Stimulated activated memory B cell treated with anti-CD40 and anti-IgM and Interleukin-4, amounts not matched to agents 10 μg/mL and 1 μg/mL and 100 μg/mL, for 72 hours (primary cell): ENCODE results near the gene TMEM263.

Experiments used
- ATAC-seq: fragments of 150-1000 bp; cut with Tn5 transposase; 2 replicates; pipeline ENCODE4 v1.10.0; 2021
- H3K27ac Mint-ChIP-seq: one replicate; pipeline ENCODE4 v1.8.0; 2022; ENCODE audit warnings: mild to moderate bottlenecking, mixed read lengths
- H3K27me3 Mint-ChIP-seq: one replicate; pipeline ENCODE4 v1.8.0; 2022; ENCODE audit warnings: mixed read lengths
- H3K36me3 Mint-ChIP-seq: one replicate; pipeline ENCODE4 v1.8.0; 2022; ENCODE audit warnings: mixed read lengths
- H3K4me1 Mint-ChIP-seq: one replicate; pipeline ENCODE4 v1.8.0; 2022; ENCODE audit warnings: mixed read lengths
- H3K4me3 Mint-ChIP-seq: one replicate; pipeline ENCODE4 v1.8.0; 2022; ENCODE audit warnings: mild to moderate bottlenecking, moderate library complexity, mixed read lengths
- H3K9me3 Mint-ChIP-seq: one replicate; pipeline ENCODE4 v1.8.0; 2022; ENCODE audit warnings: mixed read lengths

The TMEM263 gene

DNA sequence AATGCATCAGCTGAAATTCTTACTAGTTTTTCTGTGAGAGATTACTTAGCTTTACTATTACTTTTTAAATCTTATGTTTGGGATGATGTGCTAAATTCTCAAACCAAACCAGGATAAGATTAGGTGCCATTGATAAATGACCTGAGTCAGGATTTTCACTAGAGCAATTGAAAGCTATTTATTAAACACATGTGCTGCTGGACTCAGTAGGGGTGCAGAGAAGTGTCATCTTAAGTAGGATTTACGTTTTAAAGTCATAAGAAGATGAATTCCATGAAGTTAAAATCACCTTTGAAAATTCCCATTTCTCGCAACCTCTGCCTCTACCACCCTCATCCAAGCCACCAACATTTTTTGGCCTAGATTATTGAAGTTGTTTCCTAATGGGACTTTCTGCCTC lies 8.8 kb downstream of the TMEM263 start:
- H3K9me3 Mint-ChIP-seq, result no peaks in the 10 kb centered on the region
- no peaks in the 10 kb centered on the region for H3K4me1 Mint-ChIP-seq
- no peak overlapping the region for H3K27ac Mint-ChIP-seq
- H3K27me3 Mint-ChIP-seq, result no peaks in the 10 kb centered on the region
- no peak overlapping the region for H3K4me3 Mint-ChIP-seq
- H3K36me3 Mint-ChIP-seq, result peaks cover 50% of the 10 kb centered on the region
- ATAC-seq, result no peak

DNA sequence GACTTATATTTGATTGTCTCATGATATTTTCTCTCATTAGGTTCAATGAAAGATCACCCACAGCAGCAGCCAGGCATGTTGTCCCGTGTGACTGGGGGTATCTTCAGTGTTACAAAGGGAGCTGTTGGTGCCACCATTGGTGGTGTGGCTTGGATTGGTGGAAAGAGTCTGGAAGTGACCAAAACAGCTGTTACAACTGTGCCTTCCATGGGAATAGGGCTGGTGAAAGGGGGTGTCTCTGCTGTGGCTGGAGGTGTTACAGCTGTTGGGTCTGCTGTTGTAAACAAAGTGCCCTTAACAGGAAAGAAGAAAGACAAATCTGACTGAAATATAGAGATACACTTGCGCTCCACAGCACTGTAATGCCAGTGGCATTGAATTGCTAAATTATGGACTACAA lies 15.4 kb downstream of the TMEM263 start:
- no peaks in the 10 kb centered on the region for H3K27me3 Mint-ChIP-seq
- peaks cover 25% of the 10 kb centered on the region for H3K4me1 Mint-ChIP-seq
- ATAC-seq, result no peak
- no peak overlapping the region for H3K4me3 Mint-ChIP-seq
- no peaks in the 10 kb centered on the region for H3K9me3 Mint-ChIP-seq
- peaks cover 26% of the 10 kb centered on the region for H3K36me3 Mint-ChIP-seq
- no peak overlapping the region for H3K27ac Mint-ChIP-seq

DNA sequence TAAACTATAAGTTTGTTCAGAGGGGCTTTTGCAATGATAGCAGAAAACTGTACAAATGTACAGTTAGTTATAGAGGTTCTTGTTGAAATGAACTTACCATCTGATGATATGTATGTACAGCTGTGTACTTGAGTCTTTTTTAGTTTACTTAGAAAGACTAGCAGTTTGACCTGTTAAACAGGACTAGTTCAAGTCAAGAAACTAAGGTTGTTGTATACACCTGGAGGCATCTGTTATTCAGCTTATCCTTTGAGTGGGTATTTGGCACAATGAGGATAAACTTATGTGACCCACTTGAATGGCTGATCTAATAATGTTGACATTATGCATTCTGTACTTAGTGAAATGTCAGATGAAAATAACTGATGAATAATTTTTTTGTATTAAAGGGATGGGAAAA lies 17.8 kb downstream of the TMEM263 start:
- no peak for ATAC-seq
- H3K9me3 Mint-ChIP-seq, result no peaks in the 10 kb centered on the region
- no peak overlapping the region for H3K4me3 Mint-ChIP-seq
- peaks cover 15% of the 10 kb centered on the region for H3K36me3 Mint-ChIP-seq
- no peak overlapping the region for H3K27ac Mint-ChIP-seq
- no peaks in the 10 kb centered on the region for H3K27me3 Mint-ChIP-seq
- peaks cover 25% of the 10 kb centered on the region for H3K4me1 Mint-ChIP-seq

- H3K27ac Mint-ChIP-seq, result peak overlapping the region; percentile 17
- no peaks in the 10 kb centered on the region for H3K27me3 Mint-ChIP-seq
- H3K4me3 Mint-ChIP-seq, result no peak overlapping the region
- peaks cover 25% of the 10 kb centered on the region for H3K4me1 Mint-ChIP-seq
- peaks cover 15% of the 10 kb centered on the region for H3K36me3 Mint-ChIP-seq
- no peaks in the 10 kb centered on the region for H3K9me3 Mint-ChIP-seq
- peak; percentile 73 for ATAC-seq
Measured at GRCh38 chr12:106974511-106974910, 18.8 kb downstream of the TMEM263 start.

GRCh38 chr12:106975098-106975497 lies 19.4 kb downstream of the TMEM263 start:
- Mint-ChIP-seq H3K27me3 (no peaks in the 10 kb centered on the region), H3K4me1 (peaks cover 25% of the 10 kb centered on the region), H3K4me3 (no peak overlapping the region), H3K36me3 (peaks cover 15% of the 10 kb centered on the region), H3K27ac (peak overlapping the region; percentile 17), H3K9me3 (no peaks in the 10 kb centered on the region)
- no peak for ATAC-seq

- Mint-ChIP-seq H3K4me1 (peaks cover 21% of the 10 kb centered on the region), H3K4me3 (no peak overlapping the region), H3K9me3 (no peaks in the 10 kb centered on the region), H3K27me3 (no peaks in the 10 kb centered on the region), H3K27ac (peak overlapping the region; percentile 17), H3K36me3 (peaks cover 10% of the 10 kb centered on the region)
- no peak for ATAC-seq
Measured at GRCh38 chr12:106975993-106976658, 20.4 kb downstream of the TMEM263 start.

- no peaks in the 10 kb centered on the region for H3K27me3 Mint-ChIP-seq
- peaks cover 21% of the 10 kb centered on the region for H3K4me1 Mint-ChIP-seq
- H3K9me3 Mint-ChIP-seq, result no peaks in the 10 kb centered on the region
- ATAC-seq, result no peak
- no peak overlapping the region for H3K27ac Mint-ChIP-seq
- H3K36me3 Mint-ChIP-seq, result peaks cover 8% of the 10 kb centered on the region
- no peak overlapping the region for H3K4me3 Mint-ChIP-seq
Measured at GRCh38 chr12:106976668-106977067, 21.0 kb downstream of the TMEM263 start.

GRCh38 chr12:106978035-106978800 lies 22.5 kb downstream of the TMEM263 start:
- Mint-ChIP-seq H3K9me3 (no peaks in the 10 kb centered on the region), H3K4me3 (no peak overlapping the region), H3K36me3 (peaks cover 11% of the 10 kb centered on the region), H3K4me1 (peaks cover 21% of the 10 kb centered on the region), H3K27ac (no peak overlapping the region), H3K27me3 (no peaks in the 10 kb centered on the region)
- ATAC-seq, result no peak

- H3K4me1 Mint-ChIP-seq, result peaks cover 24% of the 10 kb centered on the region
- ATAC-seq, result no peak
- H3K36me3 Mint-ChIP-seq, result peaks cover 30% of the 10 kb centered on the region
- no peak overlapping the region for H3K4me3 Mint-ChIP-seq
- no peaks in the 10 kb centered on the region for H3K27me3 Mint-ChIP-seq
- H3K27ac Mint-ChIP-seq, result no peak overlapping the region
- peaks cover 11% of the 10 kb centered on the region for H3K9me3 Mint-ChIP-seq
Measured at GRCh38 chr12:106980944-106981343, 25.2 kb downstream of the TMEM263 start.

DNA sequence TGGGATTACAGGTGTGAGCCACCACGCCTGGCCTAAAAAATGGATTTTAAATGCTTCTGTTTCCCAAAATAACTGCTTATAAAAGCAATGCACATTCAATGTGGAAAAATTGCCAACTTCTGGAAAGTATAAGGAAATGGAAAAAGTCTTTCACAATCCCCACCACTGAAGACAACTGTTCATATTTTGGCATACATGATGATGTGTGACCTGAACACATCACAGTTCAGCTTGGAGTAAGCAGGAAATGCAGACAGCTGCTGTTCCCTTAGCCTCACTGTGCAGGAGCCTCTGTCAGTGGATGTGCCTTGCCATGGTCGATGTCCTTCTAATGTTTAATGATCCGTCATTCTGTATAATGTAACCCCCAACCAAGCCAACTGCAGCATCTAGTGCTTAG lies 26.1 kb downstream of the TMEM263 start:
- H3K27ac Mint-ChIP-seq, result no peak overlapping the region
- H3K4me3 Mint-ChIP-seq, result no peak overlapping the region
- no peak for ATAC-seq
- peaks cover 31% of the 10 kb centered on the region for H3K4me1 Mint-ChIP-seq
- H3K27me3 Mint-ChIP-seq, result no peaks in the 10 kb centered on the region
- peaks cover 27% of the 10 kb centered on the region for H3K36me3 Mint-ChIP-seq
- peaks cover 11% of the 10 kb centered on the region for H3K9me3 Mint-ChIP-seq

- Mint-ChIP-seq H3K27ac (no peak overlapping the region), H3K4me1 (peaks cover 32% of the 10 kb centered on the region)
- ATAC-seq, result no peak
Measured at GRCh38 chr12:106982229-106982628, 26.5 kb downstream of the TMEM263 start.

DNA sequence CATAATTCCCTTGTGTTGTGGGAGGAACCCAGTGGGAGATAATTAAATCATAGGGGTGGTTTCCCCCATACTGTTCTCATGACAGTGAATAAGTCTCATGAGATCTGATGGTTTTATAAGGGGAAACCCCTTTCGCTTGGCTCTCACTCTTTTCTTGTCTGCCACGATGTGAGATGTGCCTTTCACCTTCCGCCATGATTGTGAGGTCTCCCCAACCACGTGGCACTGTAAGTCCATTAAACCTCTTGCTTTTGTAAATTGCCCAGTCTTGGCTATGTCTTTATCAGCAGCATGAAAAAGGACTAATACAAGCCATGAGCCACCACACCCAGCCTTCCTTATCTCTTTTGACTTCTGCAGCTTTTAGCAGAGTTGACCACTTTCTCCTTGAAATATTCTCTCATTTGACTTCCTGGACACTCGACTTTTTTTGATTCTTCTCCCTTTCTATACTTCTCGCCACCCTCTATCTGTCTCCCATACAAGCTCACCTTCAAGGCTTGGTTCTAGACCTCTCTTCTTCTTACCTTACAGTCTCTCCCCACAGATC lies 29.0 kb downstream of the TMEM263 start:
- peaks cover 38% of the 10 kb centered on the region for H3K4me1 Mint-ChIP-seq

More at GRCh38 chr12:106982229-106982628, 26.5 kb downstream of the TMEM263 start:
- Mint-ChIP-seq H3K9me3 (peaks cover 11% of the 10 kb centered on the region), H3K4me3 (no peak overlapping the region), H3K36me3 (peaks cover 27% of the 10 kb centered on the region), H3K27me3 (no peaks in the 10 kb centered on the region)

GRCh38 chr12:106985479-106985878 lies 29.8 kb downstream of the TMEM263 start:
- H3K36me3 Mint-ChIP-seq, result peaks cover 27% of the 10 kb centered on the region
- H3K4me1 Mint-ChIP-seq, result peaks cover 38% of the 10 kb centered on the region
- no peak for ATAC-seq
- H3K4me3 Mint-ChIP-seq, result no peak overlapping the region
- H3K27me3 Mint-ChIP-seq, result no peaks in the 10 kb centered on the region
- H3K27ac Mint-ChIP-seq, result no peak overlapping the region
- H3K9me3 Mint-ChIP-seq, result peaks cover 11% of the 10 kb centered on the region

More for the DNA sequence above, 29.0 kb downstream of the TMEM263 start:
- Mint-ChIP-seq H3K27me3 (no peaks in the 10 kb centered on the region), H3K9me3 (peaks cover 11% of the 10 kb centered on the region), H3K36me3 (peaks cover 27% of the 10 kb centered on the region), H3K27ac (no peak overlapping the region), H3K4me3 (no peak overlapping the region)
- ATAC-seq, result no peak

DNA sequence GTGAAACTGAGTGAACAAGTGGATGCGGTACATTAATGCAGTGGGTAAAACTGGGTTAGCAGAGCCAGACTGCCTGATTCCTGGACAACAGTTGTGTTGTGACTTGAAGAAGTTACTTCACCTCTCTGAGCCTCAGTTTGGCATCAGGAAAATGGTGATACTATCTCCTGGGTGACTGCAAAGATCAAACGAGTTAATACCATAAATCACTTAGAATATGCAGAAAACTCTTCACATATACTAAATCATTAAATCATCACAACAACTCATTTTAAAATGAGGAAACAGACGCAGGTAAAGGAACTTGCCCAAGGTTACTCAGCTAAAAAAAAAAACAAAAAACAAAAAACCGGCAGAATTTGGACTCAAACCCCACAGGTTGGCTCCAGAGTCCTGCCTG lies 30.4 kb downstream of the TMEM263 start:
- Mint-ChIP-seq H3K27ac (peak overlapping the region; percentile 92), H3K27me3 (no peaks in the 10 kb centered on the region), H3K4me3 (peak overlapping the region; percentile 99), H3K9me3 (peaks cover 11% of the 10 kb centered on the region), H3K4me1 (peaks cover 38% of the 10 kb centered on the region), H3K36me3 (peaks cover 27% of the 10 kb centered on the region)
- ATAC-seq, result no peak

GRCh38 chr12:106986625-106987389 lies 31.1 kb downstream of the TMEM263 start, which contains the start of gene MTERF2:
TSS of gene MTERF2 (minus strand) at chr12:106987146. CDS start at chr12:106978714, 8,432 bp downstream.
- H3K4me1 Mint-ChIP-seq, result peaks cover 38% of the 10 kb centered on the region
- ATAC-seq, result peak; percentile 98
- peaks cover 27% of the 10 kb centered on the region for H3K36me3 Mint-ChIP-seq
- H3K27ac Mint-ChIP-seq, result peak within 1 kb of the TSS; percentile 92
- peak within 1 kb of the TSS; percentile 99 for H3K4me3 Mint-ChIP-seq
- H3K9me3 Mint-ChIP-seq, result peaks cover 11% of the 10 kb centered on the region
- no peaks in the 10 kb centered on the region for H3K27me3 Mint-ChIP-seq
